ENCODE results near the gene BICDL2. TPM values are rescaled to one million over a fixed set of nuclear protein-coding genes. Genes with fewer than 3 reads are reported as not detected.
A peak's percentile ranks its signal among the peaks of the same experiment; 100 is the strongest.

Gene BICDL2
- total and polyA plus RNA-seq, 9 of the 15 experiments (the other 6 are each of a cell fraction or from before 2014, with no cell fraction given) = 0.09 to 0.28 (median 0.09) TPM; not detected in 6

GRCh38 chr16:3020604-3021448 is 15.9 kb downstream of the BICDL2 start (continued):
- TF ChIP-seq ZNF318 (IDR thresholded peaks at IDR 0.05; ENCODE audit: borderline replicate concordance in 1 of 2, low read depth in 1 of 2) (0 out of 4 replicates have a peak, but pooled peaks of 1 of the 2 experiments have one; percentile 19), GTF2E2 (tag; IDR thresholded peaks at IDR 0.05) (0 out of 2 replicates have a peak, but pooled peaks have one; percentile 9), TSHZ1 (CRISPR knock-in tag; IDR thresholded peaks at IDR 0.05) (no peak), ZFX (CRISPR knock-in tag; IDR thresholded peaks at IDR 0.05) (peak; percentile 30), GMEB1 (CRISPR knock-in tag; IDR thresholded peaks at IDR 0.05) (no peak), IRF9 (tag; IDR thresholded peaks at IDR 0.05) (no peak), TGIF2 (CRISPR knock-in tag; IDR thresholded peaks at IDR 0.05) (no peak), MAFF (IDR thresholded peaks at IDR 0.05; ENCODE audit: low read length) (no peak)

Data from K562 (cell line).